HPDE6-E6E7 (cell line): ENCODE data around the gene TSPAN15.
"Not testable (repeated sequence)": the region's sequence is repeated elsewhere in the genome, so short reads cannot be mapped to it uniquely, and the experiment has no call there.

Source experiments
- DNase-seq: peaks from one replicate; pipeline ENCODE4 v3.0.0; 2011; ENCODE audit warnings: missing footprints; ENCODE audit errors: extremely low spot score

The TSPAN15 gene

DNA sequence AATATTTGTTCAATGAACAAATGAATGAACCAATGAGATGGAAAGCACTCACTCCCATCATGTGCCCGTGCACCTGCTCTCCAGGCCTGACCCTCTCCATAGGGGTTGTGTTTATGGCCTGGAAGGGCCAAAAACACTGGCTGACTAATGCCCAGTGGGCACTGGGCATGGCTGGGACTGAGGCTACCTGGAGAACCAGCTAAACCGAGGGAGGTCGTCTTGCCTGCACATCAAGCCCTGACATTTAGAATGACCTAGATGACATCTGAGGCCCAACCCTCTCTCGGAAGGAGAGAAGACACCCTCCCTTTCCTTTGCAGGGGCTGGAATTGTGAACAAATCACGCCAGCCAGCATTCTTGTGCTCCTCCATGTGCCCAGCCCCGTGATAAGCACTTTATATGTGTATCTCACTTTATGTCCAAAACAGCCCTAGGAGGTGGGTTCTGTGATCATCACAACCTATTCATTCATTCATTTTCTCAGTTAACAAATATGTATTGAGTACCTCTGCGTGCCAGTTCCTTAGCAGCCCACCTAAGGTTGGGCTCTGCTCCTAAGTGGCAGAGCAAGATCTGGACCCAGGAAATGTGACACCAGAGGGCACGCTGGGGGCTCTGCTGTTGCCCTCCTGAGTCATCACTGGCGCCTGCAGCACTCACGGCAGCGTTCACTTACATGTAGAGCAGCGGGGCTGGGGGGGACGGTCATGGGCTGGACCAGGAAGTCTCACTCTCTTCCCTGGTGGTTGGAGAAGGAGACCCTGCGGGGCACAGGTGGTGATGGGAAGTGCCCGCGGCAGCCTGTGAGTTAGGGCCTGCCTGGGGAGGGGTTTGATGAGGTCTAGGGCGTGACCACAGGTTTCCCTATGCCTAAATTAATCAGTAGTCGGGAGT, 52.0 kb downstream of the TSPAN15 start:
- no peak for DNase-seq

DNA sequence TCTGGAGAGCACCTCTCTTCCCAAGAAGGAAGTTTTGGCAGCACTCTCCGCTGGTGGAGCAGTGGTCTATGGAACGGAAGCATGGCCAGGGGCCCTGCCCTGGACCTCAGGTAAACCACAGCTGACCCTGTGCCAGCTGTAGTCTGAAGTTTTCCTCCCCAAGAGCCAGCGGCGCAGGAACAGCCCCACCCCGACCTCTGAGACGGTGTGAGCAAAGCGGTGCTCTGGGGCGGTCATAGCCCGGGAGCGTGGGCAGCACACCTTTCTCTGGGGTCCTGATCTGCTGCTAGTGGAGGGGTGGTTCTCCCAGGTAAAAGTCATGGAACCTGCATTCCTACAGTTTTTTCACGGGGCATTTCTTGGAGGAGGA, 52.6 kb downstream of the TSPAN15 start:
- DNase-seq, result no peak

DNA sequence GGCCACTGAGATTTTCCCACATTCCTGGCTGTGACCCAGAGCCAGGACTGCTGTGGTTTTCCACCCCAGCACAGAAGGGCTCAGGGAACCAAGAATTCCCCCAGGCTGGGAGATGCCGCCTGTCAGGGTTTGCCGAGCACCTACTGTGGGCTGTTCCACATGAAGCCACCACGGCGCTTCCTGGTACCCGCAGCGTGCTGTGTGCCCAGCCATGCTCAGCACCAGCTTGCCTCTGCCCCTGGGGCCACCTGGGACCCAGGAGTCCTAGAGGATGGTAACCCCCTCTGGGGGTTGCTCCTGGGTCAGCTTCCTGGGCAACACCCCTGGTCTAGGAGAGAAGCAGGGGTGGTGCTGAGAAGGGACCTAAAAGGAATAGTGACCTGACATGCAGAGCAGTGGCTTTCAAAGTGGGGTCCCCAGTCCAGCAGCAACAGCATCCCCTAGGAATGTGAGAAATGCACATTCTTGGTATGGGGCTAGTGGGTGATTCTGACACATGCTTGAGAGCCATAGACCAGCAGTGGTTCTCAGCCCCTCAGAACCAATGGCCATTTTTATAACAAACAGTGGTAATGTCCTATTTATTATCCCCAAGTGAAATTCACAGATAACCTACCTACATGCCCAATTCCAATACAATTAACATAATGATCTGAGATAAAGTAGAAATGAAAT, 53.4 kb downstream of the TSPAN15 start:
- DNase-seq, result no peak

DNA sequence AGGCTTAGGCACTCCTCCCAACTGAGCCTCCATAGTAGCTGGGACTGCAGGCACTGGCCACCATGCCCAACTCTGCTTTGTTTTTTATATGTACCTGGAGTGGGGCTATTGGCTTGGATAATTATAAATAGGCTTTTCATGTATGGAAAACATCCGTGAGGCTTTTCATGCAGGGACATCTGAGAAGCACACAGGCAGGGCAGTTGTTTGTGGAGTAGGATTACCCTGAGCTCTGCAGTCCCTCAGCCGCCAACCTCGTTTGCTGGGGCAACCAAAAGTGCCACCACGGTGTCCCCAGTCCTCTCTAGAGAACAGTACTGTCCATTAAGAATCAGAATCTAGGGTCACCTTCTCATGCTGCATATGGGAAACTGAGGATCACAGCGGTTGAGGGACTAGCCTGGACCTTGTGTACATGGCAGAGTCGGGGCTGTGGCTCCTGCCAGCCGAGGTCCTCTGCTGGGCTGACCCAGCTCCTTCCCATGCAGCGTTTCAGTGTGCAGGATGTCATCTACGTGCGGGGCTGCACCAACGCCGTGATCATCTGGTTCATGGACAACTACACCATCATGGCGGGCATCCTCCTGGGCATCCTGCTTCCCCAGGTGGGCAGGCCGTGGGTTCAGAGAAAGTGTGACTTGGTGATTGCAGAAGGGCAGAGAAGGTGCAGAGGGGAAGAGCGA, 54.5 kb downstream of the TSPAN15 start:
- DNase-seq, result no peak

DNA sequence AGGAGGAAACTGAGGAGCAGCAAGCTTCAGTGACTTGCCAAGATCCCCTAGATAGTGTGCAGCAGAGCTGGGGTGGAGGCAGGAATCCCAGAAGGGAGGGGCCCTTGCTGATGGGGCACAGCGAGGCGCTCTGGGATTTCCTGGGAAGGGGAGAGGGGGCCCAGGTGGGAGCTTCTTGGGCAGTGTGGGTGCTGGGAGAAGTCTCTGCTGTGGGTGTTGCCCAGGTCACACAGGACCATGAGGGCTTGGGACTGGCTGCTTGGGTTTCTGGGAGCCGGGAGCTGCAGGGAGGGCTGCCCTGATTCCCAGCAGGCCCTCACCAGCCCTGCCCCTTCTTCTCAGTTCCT, 55.2 kb downstream of the TSPAN15 start:
- DNase-seq, result no peak

DNA sequence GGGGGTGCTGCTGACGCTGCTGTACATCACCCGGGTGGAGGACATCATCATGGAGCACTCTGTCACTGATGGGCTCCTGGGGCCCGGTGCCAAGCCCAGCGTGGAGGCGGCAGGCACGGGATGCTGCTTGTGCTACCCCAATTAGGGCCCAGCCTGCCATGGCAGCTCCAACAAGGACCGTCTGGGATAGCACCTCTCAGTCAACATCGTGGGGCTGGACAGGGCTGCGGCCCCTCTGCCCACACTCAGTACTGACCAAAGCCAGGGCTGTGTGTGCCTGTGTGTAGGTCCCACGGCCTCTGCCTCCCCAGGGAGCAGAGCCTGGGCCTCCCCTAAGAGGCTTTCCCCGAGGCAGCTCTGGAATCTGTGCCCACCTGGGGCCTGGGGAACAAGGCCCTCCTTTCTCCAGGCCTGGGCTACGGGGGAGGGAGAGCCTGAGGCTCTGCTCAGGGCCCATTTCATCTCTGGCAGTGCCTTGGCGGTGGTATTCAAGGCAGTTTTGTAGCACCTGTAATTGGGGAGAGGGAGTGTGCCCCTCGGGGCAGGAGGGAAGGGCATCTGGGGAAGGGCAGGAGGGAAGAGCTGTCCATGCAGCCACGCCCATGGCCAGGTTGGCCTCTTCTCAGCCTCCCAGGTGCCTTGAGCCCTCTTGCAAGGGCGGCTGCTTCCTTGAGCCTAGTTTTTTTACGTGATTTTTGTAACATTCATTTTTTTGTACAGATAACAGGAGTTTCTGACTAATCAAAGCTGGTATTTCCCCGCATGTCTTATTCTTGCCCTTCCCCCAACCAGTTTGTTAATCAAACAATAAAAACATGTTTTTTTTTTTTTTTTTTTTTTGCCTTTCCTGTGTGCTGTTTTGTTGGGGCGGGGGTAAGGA, 55.8 kb downstream of the TSPAN15 start:
- DNase-seq, result no peak

DNA sequence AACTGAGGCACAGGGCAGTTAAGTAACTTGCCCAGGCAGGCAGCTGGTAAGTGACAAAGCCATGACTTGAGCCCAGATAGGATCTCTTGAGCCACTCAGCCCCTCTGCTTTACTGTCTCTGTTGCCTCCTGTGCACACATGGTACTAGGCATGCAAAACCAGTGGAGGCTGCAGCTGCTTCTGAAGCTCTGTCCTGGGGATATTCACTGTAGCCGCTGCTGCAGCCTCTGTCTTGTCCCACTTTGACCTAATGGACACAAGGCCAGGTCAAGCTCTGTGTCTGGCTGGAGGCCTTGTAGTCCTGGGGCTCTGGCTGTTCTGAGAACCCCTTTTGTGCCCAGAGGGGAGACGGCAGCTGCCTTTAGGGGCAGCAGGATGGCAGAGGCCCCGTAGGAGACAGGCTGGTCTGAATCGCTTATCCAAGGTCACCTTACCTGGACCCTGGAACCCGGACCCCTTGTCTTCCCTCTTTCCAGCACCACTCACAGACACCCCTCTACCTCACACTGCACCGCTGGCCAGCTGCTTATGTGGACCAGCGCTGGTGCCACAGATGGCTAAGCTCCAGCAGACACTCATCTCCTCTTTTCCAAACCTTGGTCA, 57.6 kb downstream of the TSPAN15 start:
- DNase-seq, result no peak

DNA sequence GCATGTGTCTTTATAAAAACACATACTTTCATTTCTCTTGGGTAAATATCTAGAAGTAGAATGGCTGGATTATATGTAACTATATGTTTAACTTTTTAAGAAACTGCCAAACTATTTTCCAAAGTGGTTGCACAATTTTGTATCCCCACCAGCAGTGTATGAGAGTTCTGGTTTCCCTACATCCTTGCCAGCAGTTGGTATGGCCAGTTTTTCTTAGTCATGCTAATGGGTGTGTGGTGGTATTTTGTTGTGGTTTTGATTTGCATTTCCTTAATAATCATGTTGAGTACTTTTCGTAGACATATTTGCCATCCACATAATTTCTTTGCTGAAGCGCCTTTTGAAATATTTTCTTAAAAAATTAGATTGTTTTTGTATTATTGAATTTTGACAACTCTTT, 61.6 kb downstream of the TSPAN15 start:
- no peak for DNase-seq

DNA sequence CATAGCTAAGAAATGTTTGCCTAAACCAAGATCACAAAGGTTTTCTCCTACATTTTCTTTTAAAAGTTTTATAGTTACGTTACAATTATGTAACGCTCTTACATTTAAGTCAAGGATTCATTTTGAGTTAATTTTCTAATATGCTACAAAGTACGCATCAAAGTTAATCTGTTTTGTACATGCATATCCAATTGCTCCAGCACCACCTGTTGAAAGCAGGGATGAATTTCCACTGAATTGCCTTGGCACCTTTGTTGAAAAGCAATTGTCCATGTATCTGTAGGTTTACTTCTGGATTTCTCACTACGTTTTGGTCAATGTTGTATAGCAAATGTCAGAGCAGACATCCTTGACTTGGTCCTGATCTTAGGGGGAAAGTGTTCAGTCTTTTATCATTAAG, 62.4 kb downstream of the TSPAN15 start:
- DNase-seq, result no peak

DNA sequence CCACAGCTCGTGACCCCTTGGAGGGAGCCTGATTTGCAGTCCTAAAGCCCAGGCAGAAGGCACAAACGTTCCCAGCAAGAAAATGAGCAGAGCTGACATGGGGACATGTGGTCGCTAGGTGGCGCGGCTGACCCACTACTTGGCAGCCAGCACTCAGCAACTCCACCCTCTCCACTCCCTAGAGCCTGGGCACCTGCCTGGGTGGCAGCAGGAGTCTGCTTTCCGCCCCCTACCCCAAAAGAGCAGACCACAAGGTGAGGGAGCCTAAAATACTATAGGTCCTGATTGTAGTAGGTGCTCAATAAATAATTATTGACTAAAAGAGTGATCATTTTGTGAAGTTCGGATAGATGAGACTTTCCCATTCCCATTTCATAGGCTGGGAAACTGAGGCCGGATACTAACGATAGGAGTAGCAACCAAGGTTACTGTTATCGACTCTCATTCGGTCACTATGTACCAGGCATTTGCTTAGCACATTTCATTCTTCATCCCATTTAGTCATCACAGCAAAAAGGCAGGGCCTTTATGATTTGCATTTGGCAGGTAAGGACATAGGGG, 64.5 kb downstream of the TSPAN15 start:
- peak; percentile 85 for DNase-seq

DNA sequence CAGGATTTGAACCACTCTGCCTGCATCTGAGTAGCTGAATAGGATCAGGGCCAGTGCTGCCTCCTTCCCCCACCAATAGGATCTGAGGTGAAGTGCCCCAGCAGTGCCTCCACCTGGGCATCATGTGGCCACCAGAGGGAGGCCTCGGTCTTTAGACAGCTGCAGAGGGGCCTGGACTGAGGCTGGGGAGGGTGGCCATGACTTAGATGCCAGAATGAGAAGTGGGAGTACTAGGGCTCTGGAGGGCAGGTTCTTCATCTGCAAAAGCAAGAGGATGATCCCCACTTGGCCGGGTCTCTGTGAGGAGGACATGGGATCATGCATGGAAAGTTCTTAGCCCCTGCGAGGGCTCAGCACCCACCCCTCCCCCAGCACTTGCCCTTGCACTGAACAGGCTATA, 65.1 kb downstream of the TSPAN15 start:
- DNase-seq, result peak; percentile 33

DNA sequence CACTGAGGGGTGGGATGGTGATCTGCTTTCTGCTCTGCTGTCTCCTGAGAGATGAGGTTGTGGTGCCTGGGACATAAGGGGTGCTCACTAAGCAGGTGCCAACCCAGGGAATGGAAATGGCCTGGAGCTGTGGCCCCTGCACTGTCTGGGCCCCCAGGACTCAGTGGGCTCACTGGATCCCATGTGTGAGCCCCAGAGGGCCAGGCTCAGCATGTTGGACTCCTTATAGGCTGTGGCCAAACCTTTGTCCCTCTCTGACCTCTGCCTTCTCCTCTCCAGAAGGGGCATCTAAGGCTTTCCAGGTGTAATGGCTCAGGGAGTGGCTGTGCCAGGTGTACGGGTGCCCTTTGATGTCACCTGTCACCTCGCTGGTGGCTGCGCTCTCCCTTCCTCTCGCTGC, 65.5 kb downstream of the TSPAN15 start:
- no peak for DNase-seq

DNA sequence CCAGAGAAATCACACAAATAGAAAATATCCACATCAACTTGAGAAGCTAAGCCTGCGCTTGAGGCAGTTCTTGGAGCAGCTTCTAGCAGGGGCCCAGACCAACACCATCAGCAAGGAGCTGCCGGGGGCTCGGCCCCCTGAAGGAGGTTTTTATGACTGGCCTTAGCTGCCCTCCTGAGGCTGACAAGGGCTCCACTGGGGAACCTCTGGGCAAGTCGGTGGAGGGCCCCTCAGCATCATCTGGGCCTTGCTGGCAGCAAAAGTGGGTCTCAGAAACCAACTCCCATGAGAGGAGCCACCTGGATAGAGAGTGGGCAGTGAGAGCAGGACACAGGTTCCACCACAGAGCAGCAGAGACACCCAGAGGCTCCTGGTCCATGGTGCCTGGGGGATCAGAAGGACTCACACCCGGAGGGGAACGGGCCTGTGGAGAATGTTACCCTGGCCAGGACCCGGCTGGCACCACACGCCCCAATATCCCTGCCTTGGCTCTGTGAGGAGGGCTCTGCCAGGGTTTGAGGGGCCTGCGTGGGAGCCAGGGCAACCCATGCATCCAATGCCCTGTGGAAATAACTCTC, 66.1 kb downstream of the TSPAN15 start:
- DNase-seq, result no peak

DNA sequence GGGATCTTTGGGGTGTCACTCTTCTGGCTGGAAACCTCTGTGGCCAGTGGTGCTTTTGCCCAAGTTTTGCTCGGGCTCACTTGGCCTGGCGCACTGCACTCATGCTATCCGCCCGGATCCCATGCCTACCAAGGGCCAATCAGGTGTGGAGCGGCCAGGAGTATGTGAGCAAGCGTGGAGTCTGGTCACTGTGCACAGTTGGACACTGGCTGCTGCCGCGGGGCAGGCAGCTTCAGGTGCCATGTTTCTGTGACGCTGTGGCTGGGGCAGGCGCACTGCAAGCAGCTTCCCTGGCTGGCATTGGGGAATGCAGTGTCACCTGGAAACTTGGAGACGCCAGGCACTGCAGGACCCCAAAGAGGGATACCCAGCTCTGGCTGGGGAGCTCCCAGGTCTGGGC, 76.7 kb downstream of the TSPAN15 start:
- DNase-seq, result no peak

DNA sequence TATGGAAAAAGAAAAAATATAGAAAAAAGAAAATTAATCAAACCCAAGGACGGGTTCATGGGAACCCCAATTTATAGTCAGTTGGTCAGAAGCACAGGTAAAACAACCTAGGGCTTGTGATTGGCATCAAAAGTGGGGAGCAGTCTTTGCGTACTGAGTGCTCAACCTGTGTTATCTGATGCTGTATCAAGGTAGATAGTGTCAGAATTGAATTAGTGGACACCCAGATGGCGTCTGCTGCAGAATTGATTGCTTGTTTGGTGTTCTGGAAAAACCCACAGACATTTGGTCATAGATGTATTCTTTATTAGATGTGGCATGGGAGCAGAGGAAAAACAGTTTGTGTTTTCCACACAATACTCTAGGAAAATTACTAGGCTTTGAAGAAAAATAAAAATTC, 82.4 kb downstream of the TSPAN15 start:
- DNase-seq, result no peak

DNA sequence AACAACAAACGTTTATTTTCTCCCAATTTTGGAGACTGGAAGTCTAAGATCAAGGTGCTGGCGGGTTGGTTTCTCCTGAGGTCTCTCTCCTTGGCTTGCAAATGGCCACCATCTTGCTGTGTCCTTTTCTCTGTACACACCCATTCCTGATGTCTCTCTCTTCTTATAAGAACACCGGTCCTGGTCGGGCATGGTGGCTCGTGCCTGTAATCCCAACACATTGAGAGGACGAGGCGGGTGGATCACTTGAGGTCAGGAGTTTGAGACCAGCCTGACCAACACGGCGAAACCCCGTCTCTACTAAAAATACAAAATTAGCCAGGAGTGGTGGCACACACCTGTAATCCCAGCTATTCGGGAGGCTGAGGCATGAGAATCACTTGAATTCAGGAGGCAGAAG, 85.3 kb downstream of the TSPAN15 start:
- DNase-seq, result not testable (repeated sequence)

DNA sequence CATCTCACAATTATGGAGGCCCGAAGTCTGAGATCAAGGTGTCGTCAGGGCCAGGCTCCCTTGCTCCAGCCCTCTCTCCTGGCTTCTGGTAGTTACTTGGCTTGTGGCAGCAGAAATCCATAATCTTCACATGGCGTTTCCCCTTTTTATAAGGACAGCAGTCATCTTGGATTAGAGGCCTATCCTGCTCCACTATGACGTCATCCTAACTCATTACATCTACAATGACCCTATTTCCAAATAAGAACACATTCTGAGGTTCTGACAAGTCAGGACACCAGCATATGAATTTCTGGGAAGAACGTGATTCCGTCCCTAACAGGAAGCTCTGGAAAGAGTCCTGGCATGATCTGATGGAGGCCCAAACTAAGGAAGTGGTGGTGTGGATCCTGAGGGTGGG, 86.2 kb downstream of the TSPAN15 start:
- no peak for DNase-seq

DNA sequence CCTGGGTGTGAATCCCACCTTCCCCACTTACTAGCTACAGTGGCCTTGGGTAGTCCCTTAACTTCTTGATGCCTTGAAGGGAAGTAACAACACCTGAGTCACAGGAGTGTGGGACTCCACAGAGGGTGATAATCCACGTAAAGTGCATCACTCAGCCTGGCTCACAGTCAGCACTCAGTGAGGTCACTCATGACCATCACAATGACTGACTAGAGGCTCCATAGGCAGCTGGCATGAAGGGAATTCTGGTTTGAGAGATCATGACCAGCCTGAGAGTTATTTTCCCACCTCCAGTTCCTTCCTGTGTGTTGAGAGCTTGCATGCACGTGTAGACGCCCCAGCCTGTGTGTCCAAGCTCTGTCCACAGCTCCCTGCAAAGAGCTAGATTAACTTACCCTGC, 87.2 kb downstream of the TSPAN15 start:
- DNase-seq, result no peak

DNA sequence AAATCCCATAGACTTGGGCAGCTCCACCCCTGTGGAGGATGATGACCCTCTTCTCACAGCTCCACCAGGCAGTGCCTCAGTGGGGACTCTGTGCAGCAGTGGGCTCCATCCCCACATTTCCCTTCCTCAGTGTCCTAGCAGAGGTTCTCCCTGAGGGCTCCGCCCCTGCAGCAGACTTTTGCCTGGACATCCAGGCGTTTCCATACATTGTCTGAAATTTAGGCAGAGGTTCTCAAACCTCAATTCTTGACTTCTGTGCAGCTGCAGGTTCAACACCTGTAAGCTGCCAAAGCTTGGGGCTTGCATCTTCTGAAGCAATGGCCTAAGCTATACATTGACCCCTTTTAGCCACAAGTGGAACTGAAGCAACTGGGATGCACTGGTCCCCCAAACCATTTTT, 90.2 kb downstream of the TSPAN15 start:
- DNase-seq, result no peak

DNA sequence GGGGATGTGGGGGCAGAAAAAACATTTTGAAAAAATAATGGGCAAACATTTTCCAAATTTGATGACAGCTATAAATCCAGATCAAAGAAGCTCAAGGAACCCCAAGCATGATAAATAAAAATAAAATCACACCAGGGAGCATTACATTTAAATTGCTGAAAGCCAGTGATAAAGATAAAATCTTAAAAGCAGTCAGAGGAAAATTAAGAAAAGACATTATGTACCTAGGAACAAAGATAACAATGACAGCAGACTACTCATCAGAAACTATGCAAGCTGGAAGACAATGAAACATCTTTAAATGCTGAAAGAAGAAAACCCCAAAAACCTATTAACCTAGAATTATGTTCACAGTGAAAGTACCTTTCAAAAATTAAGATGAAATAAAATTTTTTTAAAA, 98.7 kb downstream of the TSPAN15 start:
- no peak for DNase-seq

DNA sequence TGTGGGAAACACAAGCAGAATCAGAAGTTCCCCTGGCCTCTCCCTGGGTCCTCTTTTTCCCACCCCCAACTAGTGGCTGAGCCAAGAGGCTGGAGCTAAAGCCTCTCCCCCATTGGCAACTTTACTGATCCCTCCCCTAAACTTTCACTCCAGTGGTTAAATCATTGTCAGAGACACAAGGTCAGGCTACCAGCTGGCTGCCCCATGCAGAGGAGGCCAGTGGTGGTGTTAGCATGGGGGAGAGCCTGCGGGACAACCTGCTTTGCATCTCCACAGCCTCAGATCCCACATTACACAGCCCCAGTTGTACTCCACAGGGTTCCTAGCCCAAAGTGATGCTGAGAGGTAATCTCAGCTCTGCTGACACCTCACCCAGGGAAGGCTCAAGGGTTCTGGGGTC, 101.0 kb downstream of the TSPAN15 start:
- DNase-seq, result no peak
